ENCODE results near the gene TCF7L2.
A peak's percentile ranks its signal among the peaks of the same experiment; 100 is the strongest.

TCF7L2 gene

DNA sequence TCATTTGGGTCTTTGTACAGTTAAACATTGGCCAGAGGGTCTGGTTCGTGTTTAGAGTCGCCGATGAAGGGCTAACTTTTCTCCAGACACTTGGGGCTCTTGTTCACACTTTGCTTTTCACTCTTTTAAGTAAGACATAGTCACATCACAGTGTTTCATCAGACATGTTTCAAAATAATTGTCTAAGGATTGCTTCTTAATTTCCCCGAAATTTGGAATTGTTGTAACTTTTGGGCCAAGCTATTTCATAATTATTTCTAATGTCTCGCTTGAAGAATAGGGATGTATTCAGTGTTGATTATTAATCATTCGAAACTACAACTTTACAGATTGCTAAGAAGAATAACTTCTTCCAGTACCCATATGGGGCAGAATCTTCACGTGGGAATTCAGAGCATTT lies 92.8 kb downstream of the TCF7L2 start:
- DNase-seq: no peak

DNA sequence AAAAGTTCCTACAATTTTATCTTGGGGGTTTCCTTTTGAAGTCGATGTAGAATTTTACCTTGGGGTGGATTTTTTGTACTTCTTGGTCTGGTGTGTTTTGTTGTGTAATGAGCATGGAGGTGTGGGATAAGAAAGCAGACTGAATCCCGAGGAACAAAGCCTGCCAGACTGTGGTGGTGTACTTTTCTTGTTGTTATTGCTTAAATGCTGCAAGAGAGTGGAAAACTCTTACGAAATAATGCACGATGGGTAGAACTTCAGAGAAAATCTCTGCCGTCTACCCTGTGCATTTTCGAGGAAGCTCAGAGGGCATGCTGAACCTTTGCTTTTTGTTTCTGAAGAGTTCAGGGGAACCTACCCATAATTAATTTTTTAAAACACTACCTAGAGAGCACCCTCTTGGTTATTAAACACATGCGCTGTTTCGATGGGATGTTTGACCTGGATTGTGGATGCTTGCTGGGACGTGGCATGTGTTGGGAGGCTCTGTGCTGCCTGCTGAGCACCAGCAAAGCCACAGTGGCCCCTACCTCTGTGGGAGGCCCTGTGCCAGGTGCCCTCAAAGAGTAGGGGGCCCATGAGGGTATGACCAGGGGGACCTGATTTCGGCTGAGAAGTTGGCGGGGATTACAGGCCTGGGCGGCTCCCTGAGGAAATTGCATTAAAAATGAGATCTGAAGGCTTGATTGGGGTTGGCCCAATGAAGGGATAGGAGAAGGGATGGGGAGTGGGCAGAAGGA lies 94.1 kb downstream of the TCF7L2 start:
- no peak for DNase-seq

DNA sequence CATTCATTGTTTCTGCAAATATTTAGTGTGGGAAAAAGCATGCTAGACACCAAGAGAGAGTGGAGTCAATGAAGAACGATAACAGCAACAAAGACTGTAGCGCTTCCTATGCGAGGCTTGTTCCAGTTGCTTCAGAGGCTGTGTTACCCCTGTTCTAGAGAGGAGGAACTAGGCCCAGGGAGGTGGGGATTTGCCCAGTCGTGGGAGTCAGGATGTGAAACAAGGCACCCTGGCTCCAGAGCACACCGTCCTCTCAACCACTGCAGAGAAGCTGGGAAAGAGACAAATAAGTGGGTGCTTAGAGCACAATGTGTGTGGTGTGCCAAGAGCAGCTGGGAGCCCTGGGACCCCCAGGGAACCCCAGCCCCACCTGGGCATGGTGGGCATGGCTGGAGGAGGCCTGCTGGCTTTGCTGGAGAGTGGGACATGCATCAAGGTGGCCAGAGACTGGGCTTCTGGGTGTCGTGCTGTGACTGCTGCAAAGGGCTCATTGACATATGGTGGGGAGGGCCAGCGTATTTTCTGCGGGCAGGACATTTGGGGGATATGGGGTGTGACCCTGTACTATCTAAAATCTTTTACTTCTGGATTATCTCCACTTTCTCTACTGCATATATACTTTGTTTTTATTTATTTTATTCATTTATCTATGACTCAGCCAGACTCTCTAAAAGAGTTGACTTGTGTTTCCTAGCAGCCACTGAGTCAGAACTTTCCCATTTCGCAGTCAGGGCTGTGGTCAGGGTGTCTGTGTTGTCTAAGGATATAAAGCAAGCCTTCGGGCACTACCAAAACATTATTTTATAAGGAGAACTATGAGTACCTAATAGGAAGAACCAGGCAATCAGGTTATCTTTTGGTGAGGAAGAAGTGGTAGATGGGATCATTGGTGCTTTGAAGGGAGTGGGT lies 95.4 kb downstream of the TCF7L2 start:
- no peak for DNase-seq

DNA sequence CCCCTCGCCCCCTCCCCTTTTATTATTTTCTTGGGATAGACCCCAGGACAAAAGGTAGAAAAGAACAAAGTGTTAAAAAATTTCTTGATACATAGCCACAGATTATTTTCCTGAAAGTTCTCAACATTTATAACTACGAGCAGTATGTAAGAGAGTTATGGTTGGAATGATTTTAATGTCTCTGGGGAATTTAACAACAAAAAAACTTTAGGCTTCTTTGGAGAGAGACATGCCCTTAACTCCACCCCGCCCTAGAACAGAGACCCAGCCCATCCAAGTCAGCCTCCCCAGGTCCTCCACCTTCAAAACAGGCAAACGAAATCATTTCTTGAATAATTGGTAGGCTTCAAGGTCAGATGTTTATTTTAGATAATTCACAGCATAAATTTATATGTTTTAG lies 97.1 kb downstream of the TCF7L2 start:
- DNase-seq: no peak

DNA sequence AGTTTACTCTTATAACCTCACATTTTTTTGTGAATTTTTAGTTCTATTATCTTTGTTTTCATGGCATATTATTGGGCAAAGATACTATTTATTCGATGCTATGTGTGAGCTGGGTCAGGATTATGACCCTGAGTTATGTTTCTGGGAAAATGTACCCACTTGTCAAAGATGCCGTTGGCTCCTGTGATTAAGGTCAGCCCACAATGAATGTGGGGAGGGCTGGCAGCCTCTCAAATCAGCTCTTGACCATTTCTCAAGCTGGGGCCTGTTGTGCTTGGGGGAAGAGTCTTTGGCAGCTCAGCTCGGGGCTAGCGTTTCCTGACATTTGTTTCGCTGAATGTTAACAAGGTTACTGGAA lies 97.5 kb downstream of the TCF7L2 start:
- DNase-seq: peak in 15 of 56 donors; percentile 4 to 53 (median 25)

DNA sequence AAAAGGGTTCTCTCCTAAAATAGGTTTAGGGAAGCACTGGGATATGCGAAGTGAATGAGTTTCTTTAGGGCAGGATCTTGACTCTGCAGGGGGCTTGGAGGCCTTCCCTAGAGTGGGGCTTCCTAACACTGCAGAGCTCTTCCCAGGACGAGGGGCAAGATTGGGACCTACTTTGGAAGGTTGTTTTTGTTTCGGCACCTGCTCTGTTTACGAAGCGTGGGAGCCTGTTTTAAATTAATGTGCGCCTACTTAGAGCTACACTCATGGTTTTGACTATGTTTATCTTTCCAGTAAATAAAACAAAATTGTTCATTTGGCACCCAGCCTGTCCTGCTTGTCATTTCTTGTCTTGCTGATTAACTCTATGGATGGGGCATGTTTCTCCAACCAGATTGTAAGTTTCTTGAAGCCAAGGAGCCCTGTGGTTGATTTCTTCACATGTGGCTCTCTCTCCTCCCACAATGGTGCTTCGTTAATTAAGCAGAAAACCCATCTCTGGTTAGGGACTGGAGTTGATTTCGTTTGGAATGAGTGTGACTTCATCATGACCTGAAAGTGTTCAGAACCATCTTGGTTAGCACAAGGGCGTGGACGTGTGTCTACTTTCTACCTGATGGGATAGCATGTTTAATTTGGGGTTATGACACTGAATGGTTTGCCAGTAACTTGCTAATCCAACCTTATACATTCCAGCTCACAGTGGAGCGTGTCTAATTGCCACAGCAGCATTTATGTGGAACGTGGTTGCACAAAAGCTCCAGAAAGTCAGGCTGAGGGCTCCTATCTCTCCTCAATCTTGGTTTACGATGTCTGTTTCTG lies 98.1 kb downstream of the TCF7L2 start:
- peak in 1 of 56 donors; percentile 5 for DNase-seq

DNA sequence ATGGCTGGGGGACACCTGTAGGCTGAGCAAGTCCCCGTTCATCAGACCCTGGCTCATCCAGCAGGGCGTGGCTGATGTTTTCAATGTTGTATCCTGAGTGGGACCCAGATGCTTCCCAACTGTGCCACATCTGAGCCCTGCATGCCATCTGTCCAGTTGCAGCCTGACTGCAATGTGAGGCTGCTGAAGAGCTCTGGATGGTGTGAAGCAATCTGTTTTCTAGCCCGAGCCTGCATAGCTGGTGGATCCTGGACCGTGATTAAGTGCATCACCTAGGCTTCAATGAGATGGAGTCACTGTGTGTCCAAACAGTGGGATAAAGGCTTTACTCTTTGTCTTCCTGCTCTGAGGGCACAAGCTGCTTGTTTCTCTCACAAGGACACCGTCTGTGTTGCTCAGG lies 99.8 kb downstream of the TCF7L2 start:
- DNase-seq: no peak

DNA sequence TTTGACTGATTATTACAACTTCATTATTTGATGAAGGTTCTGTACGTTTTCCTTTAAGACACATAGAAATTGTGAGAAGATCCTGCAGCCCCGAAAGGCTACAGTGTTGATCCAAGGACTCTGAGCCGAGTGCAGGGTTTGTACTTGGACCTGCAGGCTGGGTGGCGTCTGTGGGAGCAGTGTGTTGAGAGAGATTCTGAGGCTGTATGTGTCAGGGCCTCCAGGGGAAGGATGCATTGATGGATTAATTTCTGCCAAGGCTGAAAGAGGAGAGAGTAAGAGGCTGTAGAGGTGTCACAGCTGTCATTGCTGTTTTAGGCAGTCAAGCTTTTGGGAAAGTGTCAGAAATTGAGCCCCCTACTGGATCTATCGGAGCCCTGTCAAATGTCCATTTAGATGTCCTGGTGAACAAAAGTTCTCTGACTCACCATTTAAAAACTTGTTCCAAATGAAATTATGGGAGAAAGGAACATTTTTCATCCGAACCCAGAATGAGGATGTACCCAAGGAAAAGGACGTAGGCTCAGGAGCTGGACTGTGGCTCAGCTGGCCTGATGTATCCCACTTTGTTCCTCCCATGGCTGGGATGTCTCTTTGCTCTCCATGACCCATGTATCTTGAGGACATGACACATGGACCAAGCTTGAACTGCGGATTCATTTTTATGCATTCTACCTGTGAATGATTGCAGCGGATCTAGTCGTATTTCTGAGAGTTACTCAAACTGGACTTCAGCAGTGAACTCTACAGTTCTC lies 102.2 kb downstream of the TCF7L2 start:
- peak in 1 of 56 donors; percentile 33 for DNase-seq

DNA sequence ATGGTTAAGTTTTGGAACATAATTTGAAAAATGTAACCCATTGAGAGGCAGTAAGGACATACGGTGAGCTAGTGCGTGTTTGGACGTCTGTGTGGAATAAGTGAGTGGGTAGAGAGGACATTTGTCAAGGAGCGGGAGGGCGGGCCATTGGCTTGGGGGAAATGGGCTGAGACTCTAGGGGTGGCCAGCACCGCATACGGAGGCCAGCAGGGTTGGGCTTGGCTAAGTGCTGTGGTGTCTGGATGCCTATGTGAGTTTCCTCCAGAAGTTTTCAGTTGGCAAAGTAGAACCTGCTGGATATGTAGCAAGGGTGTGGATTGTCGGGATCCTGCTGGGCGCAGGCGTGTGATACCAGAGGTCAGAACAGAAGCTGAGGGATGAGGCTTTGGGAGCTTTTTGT lies 103.0 kb downstream of the TCF7L2 start:
- no peak for DNase-seq

DNA sequence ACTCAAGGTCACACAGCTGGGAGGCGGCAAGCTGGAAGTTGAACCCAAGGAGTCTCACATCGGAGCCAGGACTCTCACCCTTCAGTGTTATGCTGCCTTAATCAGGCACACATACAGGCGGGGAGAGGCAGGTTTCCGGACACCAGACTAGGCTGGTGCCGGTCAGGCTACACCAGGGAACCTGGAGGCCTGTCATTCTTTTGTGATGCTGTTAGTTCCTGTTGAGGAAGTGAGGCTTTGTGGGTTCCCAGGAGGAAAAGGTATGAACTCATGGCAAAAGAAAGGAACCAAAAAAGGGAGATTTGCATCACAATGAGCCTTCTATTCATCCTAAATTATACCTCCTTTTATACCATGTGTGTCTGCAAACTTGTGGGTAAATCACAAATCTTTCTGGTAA lies 103.8 kb downstream of the TCF7L2 start:
- DNase-seq: no peak

DNA sequence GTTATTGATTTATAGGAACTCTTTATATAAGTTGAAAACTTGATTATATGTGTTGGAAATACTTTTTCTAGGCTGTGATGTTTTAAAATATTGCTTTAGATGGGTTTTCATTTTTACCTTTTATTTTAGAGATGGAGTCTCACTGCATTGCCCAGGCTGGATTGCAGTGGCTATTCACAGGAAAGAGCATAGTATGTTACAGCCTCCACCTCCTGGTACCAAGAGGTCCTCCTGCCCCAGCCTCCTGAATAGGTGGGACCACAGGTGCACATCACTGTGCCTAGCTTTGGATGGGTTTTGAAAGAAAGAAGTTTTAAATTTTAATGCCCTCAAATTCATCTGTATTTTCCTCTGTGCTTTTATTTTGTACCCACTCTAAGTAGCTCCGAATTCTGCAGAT lies 105.4 kb downstream of the TCF7L2 start:
- DNase-seq: no peak

DNA sequence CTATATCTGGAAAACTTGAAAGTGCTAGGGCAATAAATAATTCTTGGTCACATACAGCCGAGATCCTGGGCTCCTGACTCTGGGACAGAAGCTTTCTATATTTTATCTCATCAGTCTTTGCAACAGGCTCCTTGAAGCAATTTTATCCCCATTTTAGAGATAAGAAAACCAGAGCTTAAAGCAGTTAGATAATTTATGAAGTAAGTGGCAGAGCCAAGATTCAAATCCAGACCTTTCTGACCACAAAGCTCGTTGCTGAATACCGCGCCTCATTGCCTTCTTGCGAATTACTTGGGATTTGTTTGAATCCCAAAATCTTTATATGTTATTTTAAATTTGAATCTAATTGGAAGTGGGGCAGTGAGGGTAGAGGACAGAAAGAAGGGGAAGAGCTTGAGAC lies 106.0 kb downstream of the TCF7L2 start:
- no peak for DNase-seq

DNA sequence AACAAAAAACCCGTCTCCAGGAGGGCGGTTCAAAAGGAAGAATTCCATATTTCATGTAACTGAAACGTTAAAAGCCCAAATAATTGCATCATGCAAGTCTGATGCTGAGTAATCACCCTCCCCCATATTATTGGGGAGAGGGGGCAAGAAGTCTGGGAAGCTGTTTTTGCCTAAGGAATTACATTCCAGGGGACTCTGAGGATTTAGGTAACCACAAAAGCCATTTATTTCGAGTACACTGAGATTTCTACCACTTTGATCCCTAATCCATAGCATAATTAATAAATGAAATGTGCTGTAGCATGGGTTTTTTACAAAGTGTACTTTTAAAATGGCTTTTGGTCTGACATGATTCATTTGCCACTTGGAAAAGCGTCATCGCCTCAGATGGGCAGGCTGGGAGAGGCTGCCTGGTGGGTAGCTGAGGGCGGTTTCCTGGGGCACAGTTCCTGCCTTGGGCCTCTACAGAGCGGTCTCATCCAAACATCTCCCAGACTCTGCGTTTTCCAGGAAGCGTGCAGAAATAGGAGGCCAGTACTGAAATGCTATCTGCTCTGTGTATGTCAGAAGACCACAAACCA lies 106.5 kb downstream of the TCF7L2 start:
- DNase-seq: no peak

DNA sequence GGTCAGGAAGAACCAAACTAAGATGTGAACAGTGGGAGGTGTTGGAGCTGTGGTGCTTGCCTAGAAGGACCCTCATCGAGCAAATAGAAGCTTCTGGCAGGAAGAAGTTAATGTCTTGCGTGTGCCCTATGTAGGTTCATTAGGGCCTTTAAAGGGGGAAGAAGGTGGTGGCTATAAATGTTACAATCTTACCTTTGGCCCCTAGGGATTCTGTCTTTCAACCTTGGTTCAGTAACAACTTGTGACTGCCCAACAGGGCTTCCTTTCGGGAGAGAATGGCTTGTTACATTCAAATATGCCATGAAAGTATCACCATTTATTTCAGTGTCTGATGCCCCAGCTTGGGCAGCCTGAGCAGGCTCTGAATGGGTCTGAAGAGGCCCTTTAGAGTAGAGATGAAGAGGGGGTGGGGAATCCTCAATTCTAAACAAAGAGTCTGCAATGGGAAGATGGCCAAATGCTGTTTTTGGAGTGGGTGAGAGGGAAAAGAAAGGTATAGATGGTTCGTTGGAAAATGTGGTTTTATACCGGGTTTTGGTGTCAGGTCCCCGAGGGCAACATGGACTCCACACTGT lies 108.0 kb downstream of the TCF7L2 start:
- peak in 4 of 56 donors; percentile 24 to 54 (median 36) for DNase-seq

DNA sequence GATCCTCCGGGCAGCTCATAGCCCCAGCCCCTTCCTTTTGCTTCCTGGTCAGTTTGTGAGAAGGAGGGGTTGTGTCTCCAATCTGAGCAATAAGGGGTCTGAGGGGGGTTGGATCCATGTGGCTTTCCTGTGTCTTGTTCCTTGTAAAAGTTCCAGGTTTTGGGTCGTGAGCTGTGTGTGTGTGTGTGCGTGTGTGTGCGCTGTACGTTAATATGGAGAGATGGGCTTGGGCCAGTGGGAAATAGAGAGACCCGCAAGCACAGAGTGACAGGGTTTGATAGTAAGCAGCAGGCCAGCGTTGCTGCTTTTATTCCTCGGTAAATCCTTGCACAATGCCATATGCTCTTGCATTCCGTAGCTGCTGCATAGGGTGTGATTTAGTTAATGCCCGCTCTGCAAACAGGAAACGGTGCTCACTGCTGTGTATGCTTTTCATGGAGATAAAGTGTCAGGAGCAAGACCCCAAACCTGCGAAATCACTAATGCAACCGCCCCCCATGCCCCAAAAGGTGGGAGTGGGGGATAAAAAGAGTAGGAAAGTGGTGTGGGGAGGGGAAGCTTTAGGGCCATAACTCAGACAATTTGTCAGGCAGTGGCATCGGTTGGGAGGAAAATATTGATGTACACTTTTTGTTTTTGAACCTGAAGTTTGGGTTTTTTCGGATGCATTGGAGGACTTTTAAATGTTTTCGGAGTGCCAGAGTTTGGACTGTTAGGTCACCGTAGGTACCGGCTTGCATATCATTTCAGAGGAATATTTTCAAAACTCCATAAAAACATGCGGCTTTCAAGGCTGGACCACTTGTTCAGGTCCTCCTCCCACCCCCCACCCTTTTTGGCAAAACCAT lies 108.7 kb downstream of the TCF7L2 start:
- DNase-seq: peak in 10 of 56 donors; percentile 9 to 65 (median 38)

DNA sequence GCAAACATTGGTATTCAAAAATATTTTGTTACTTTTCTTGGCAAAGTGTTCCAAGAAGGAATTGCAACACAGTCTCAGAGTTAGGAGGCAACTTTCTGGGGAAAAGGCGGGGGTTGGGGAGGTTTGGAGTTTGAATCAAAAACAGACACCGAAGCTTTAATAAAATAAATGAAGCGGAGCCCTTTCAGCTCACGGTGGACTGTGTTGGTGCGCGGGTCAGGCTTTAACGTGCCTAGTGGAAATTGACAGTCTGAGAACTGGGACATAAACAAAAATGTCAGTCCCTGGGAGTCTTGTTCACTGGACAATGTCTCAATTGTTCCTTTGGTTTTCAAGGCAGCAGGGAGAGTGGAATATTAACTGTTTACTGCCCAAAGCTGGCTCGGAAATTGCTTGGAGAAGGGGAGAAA lies 109.3 kb downstream of the TCF7L2 start:
- DNase-seq: peak in 46 of 56 donors; percentile 14 to 74 (median 38)

DNA sequence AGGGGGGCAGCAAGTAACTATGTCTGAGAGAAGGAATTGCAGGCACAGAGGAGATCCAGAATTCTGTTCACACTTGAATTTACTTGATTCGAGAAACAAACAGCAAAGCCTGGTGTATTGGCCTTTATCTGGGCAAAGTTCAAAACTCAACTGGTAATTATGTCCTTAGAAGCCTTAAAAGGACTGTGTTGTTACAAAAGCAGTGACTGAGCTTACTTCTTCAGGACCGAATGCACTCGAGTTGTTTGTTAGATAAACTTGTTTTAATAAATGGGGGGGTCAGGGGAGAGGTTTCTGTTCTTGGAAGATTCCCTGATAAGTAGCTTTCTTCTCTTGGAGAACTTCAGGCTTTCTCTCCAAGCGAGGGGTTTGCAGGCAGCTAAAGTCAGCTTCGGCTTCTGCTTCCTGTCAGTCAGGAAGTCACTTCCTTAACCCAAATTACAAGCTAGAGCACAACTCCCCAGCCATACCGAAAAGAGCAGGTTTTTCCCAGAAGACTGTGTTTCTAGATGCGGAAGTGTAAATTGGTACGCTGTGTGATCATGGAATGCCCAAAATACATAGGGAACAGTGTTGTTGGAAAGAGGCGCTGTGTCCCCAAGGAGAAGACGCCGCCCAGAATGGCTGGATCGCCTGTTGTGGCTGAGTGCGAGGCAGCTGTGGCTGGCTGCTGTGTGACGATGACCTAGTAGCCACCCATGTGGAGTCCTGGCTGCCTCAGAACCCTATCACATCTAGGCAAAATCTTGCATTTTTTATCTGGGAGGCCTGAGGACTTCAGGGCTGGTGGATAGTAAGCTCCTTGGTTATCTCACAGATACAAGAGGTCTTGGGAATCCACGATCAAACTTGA lies 110.4 kb downstream of the TCF7L2 start:
- peak in 45 of 56 donors; percentile 2 to 75 (median 39) for DNase-seq

DNA sequence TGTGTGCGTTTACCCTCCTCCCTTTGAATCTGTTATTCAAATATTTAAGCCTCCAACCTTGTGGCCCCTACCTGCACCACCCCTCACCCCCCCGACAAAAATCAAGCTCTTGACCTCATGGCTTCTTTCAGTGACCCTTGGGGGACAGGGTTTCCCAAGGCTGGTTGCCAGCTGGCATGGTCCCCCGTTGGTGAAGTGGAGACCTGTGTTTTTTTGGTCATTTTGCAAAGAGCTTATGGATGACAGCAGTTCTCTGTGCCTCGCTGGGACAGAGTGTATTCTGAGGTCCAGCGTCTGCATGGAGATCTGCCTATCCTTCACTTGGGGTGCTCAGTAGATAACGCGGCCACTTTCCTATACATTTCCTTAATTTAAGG lies 111.0 kb downstream of the TCF7L2 start:
- DNase-seq: peak in 1 of 56 donors; percentile 38

Data from nucleus accumbens (tissue), 56 donors.